ENCODE measurements around the gene CCL19. TPM values are rescaled to one million over a fixed set of nuclear protein-coding genes. Genes with fewer than 3 reads are reported as not detected.

The CCL19 gene
- total RNA-seq, 4 donors from 2014 or later = 1.2 TPM; not detected in 3

GRCh38 chr9:34658461-34658860 is 32.6 kb downstream of the CCL19 start:
- Histone ChIP-seq H3K36me3 (peaks cover 0 to 53% of the 10 kb centered on the region in 2 donors), H3K27me3 (no peaks in the 10 kb centered on the region), H3K4me3 (no peak overlapping the region), H3K4me1 (peaks cover 0 to 25% (median 21%) of the 10 kb centered on the region in 3 donors), H3K27ac (no peak overlapping the region), H3K9me3 (no peaks in the 10 kb centered on the region)
- ATAC-seq = no peak
- TF ChIP-seq EP300 (IDR thresholded peaks at IDR 0.05) = no peak
- no peak for TF ChIP-seq POLR2A (IDR thresholded peaks at IDR 0.05)
- TF ChIP-seq POLR2AphosphoS5 (IDR thresholded peaks at IDR 0.05) = no peak
- TF ChIP-seq, protein P1, sequence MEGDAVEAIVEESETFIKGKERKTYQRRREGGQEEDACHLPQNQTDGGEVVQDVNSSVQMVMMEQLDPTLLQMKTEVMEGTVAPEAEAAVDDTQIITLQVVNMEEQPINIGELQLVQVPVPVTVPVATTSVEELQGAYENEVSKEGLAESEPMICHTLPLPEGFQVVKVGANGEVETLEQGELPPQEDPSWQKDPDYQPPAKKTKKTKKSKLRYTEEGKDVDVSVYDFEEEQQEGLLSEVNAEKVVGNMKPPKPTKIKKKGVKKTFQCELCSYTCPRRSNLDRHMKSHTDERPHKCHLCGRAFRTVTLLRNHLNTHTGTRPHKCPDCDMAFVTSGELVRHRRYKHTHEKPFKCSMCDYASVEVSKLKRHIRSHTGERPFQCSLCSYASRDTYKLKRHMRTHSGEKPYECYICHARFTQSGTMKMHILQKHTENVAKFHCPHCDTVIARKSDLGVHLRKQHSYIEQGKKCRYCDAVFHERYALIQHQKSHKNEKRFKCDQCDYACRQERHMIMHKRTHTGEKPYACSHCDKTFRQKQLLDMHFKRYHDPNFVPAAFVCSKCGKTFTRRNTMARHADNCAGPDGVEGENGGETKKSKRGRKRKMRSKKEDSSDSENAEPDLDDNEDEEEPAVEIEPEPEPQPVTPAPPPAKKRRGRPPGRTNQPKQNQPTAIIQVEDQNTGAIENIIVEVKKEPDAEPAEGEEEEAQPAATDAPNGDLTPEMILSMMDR (IDR thresholded peaks at IDR 0.05) = no peak
- WGBS, 2 donors (ENCODE audit: low coverage in 1 of 2) = 85 to 89% methylated on average over 6 to 8 of the region's 14 CpGs

GRCh38 chr9:34656992-34657391 is 34.1 kb downstream of the CCL19 start:
- TF ChIP-seq EP300 (IDR thresholded peaks at IDR 0.05) = no peak
- TF ChIP-seq POLR2A (IDR thresholded peaks at IDR 0.05) = no peak
- TF ChIP-seq, protein P1 (IDR thresholded peaks at IDR 0.05) = no peak
- no peak for TF ChIP-seq POLR2AphosphoS5 (IDR thresholded peaks at IDR 0.05)
- WGBS, 2 donors (ENCODE audit: low coverage in 1 of 2) = 100% methylated on average over 1 of the region's 5 CpGs; no CpG with 5 or more reads in 1 of the 2 donors
- Histone ChIP-seq H3K36me3 (peaks cover 0 to 47% of the 10 kb centered on the region in 2 donors), H3K9me3 (no peaks in the 10 kb centered on the region), H3K27me3 (no peaks in the 10 kb centered on the region), H3K4me1 (peaks cover 0 to 39% (median 36%) of the 10 kb centered on the region in 3 donors), H3K4me3 (no peak overlapping the region), H3K27ac (no peak overlapping the region)
- no peak for ATAC-seq

DNA sequence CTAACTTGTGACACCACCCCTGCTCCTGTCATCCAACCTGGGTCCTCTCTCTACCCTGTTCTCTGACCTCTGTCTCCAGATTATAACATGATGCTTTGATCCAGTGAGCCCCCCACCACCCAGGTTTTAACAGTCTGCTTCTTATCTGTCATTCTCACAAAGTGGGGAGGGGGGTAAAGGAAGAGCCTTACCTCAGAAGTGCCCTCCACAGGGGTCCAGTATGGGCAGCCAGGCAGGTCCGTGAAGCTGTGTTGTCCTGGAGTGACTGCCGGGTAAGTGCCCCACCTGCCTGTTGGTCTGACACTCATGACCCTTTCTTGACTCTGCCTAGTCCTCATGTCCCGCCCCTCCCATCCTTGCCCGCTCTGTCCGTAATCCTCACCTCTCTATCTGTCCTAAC is 35.7 kb downstream of the CCL19 start:
- TF ChIP-seq POLR2AphosphoS5 (IDR thresholded peaks at IDR 0.05) (no peak), POLR2A (IDR thresholded peaks at IDR 0.05) (no peak), EP300 (IDR thresholded peaks at IDR 0.05) (no peak)
- TF ChIP-seq, protein P1 (IDR thresholded peaks at IDR 0.05) = no peak
- Histone ChIP-seq H3K9me3 (no peaks in the 10 kb centered on the region), H3K4me1 (peaks cover 0 to 53% (median 46%) of the 10 kb centered on the region in 3 donors), H3K27me3 (no peaks in the 10 kb centered on the region), H3K4me3 (no peak overlapping the region), H3K27ac (peak overlapping the region; percentile 17 to 95 (median 86)), H3K36me3 (peaks cover 0 to 32% of the 10 kb centered on the region in 2 donors)
- WGBS, 2 donors (ENCODE audit: low coverage in 1 of 2) = 87 to 88% methylated on average over 3 to 5 of the region's 5 CpGs
- ATAC-seq = no peak

- peak overlapping the region in 1 of 2 donors; percentile 53 for H3K4me3 ChIP-seq
- WGBS, 2 donors (ENCODE audit: low coverage in 1 of 2) = 0 to 6% methylated on average over 2 to 3 of the region's 11 CpGs
These were observed 36.6 kb downstream of the CCL19 start for GRCh38 chr9:34654323-34655051.

GRCh38 chr9:34653151-34654072 is 37.7 kb downstream of the CCL19 start:
- ATAC-seq = no peak
- peaks cover 0 to 61% (median 46%) of the 10 kb centered on the region in 3 donors for H3K4me1 ChIP-seq
- H3K27ac ChIP-seq = peak overlapping the region; percentile 19 to 95 (median 86)
- peaks cover 0 to 30% of the 10 kb centered on the region in 2 donors for H3K36me3 ChIP-seq
- H3K27me3 ChIP-seq = no peaks in the 10 kb centered on the region
- WGBS, 2 donors (ENCODE audit: low coverage in 1 of 2) = 13 to 29% methylated on average over 2 to 6 of the region's 11 CpGs
- no peaks in the 10 kb centered on the region for H3K9me3 ChIP-seq
- TF ChIP-seq POLR2A (IDR thresholded peaks at IDR 0.05) (no peak), EP300 (IDR thresholded peaks at IDR 0.05) (no peak), POLR2AphosphoS5 (IDR thresholded peaks at IDR 0.05) (no peak)
- TF ChIP-seq, protein P1 (IDR thresholded peaks at IDR 0.05) = no peak
- peak overlapping the region in 1 of 2 donors; percentile 53 for H3K4me3 ChIP-seq

More at GRCh38 chr9:34654323-34655051, 36.6 kb downstream of the CCL19 start:
- Histone ChIP-seq H3K27me3 (no peaks in the 10 kb centered on the region), H3K36me3 (peaks cover 0 to 30% of the 10 kb centered on the region in 2 donors), H3K4me1 (peaks cover 0 to 53% (median 46%) of the 10 kb centered on the region in 3 donors), H3K9me3 (no peaks in the 10 kb centered on the region), H3K27ac (peak overlapping the region; percentile 19 to 95 (median 86))
- ATAC-seq = peak; percentile 68
- TF ChIP-seq POLR2AphosphoS5 (IDR thresholded peaks at IDR 0.05) (peak; percentile 90), POLR2A (IDR thresholded peaks at IDR 0.05) (no peak)

Data from gastroesophageal sphincter (tissue), 4 donors.